ENCODE results near the gene PPP2R5C. TPM values are rescaled to one million over a fixed set of nuclear protein-coding genes. Genes with fewer than 3 reads are reported as not detected.

Gene PPP2R5C
- total RNA-seq, 1 experiment from 2014 or later = 120 TPM

- Mint-ChIP-seq H3K4me3 (ENCODE audit: low read depth, unreplicated experiment) (no peak overlapping the region), H3K4me1 (ENCODE audit: low read depth, unreplicated experiment) (peaks cover 23% of the 10 kb centered on the region), H3K27ac (ENCODE audit: unreplicated experiment) (no peak overlapping the region), H3K27me3 (ENCODE audit: unreplicated experiment) (no peaks in the 10 kb centered on the region), H3K9me3 (ENCODE audit: low read depth, unreplicated experiment) (peaks cover 5% of the 10 kb centered on the region), H3K36me3 (ENCODE audit: insufficient read depth, unreplicated experiment) (peaks cover 16% of the 10 kb centered on the region)
- DNase-seq = no peak
- BruUV-seq (replicated peaks) = no TSS peak
- intact Hi-C loops (cut with micrococcal nuclease; ENCODE audit: unreplicated experiment) = no loop called here
- CTCF ChIA-PET = no interaction called here
- TF ChIP-seq CTCF (IDR thresholded peaks at IDR 0.05; ENCODE audit: unreplicated experiment) = no peak
Measured at GRCh38 chr14:101820283-101820798, 58.8 kb downstream of the PPP2R5C start.

- no peak for DNase-seq
- CTCF ChIA-PET = no interaction called here
- H3K4me1 Mint-ChIP-seq (ENCODE audit: low read depth, unreplicated experiment) = peaks cover 15% of the 10 kb centered on the region
- H3K36me3 Mint-ChIP-seq (ENCODE audit: insufficient read depth, unreplicated experiment) = peaks cover 13% of the 10 kb centered on the region
- BruUV-seq (replicated peaks) = no TSS peak
- H3K27ac Mint-ChIP-seq (ENCODE audit: unreplicated experiment) = no peak overlapping the region
- H3K27me3 Mint-ChIP-seq (ENCODE audit: unreplicated experiment) = no peaks in the 10 kb centered on the region
- H3K4me3 Mint-ChIP-seq (ENCODE audit: low read depth, unreplicated experiment) = no peak overlapping the region
- H3K9me3 Mint-ChIP-seq (ENCODE audit: low read depth, unreplicated experiment) = peaks cover 5% of the 10 kb centered on the region
- intact Hi-C loops (cut with micrococcal nuclease; ENCODE audit: unreplicated experiment) = no loop called here
- TF ChIP-seq CTCF (IDR thresholded peaks at IDR 0.05; ENCODE audit: unreplicated experiment) = no peak
Measured at GRCh38 chr14:101821528-101821927, 60.0 kb downstream of the PPP2R5C start.

GRCh38 chr14:101823066-101823465 lies 61.6 kb downstream of the PPP2R5C start:
- Mint-ChIP-seq H3K27me3 (ENCODE audit: unreplicated experiment) (no peaks in the 10 kb centered on the region), H3K4me1 (ENCODE audit: low read depth, unreplicated experiment) (peaks cover 12% of the 10 kb centered on the region), H3K27ac (ENCODE audit: unreplicated experiment) (no peak overlapping the region), H3K9me3 (ENCODE audit: low read depth, unreplicated experiment) (peaks cover 5% of the 10 kb centered on the region), H3K36me3 (ENCODE audit: insufficient read depth, unreplicated experiment) (peaks cover 12% of the 10 kb centered on the region), H3K4me3 (ENCODE audit: low read depth, unreplicated experiment) (no peak overlapping the region)
- CTCF ChIA-PET = interaction anchor here (1.6 kb wide), 1 partner anchor 14 kb away, joined by 15 read pairs; no protein-coding TSS in a partner anchor
- intact Hi-C loops (cut with micrococcal nuclease; ENCODE audit: unreplicated experiment) = no loop called here
- TF ChIP-seq CTCF (IDR thresholded peaks at IDR 0.05; ENCODE audit: unreplicated experiment) = no peak
- no peak for DNase-seq
- no TSS peak for BruUV-seq (replicated peaks)

- DNase-seq = no peak
- CTCF ChIA-PET = interaction anchor here (1.6 kb wide), 1 partner anchor 14 kb away, joined by 15 read pairs; no protein-coding TSS in a partner anchor
- intact Hi-C loops (cut with micrococcal nuclease; ENCODE audit: unreplicated experiment) = no loop called here
- Mint-ChIP-seq H3K27me3 (ENCODE audit: unreplicated experiment) (no peaks in the 10 kb centered on the region), H3K4me1 (ENCODE audit: low read depth, unreplicated experiment) (peaks cover 12% of the 10 kb centered on the region), H3K4me3 (ENCODE audit: low read depth, unreplicated experiment) (no peak overlapping the region), H3K27ac (ENCODE audit: unreplicated experiment) (no peak overlapping the region), H3K36me3 (ENCODE audit: insufficient read depth, unreplicated experiment) (peaks cover 12% of the 10 kb centered on the region), H3K9me3 (ENCODE audit: low read depth, unreplicated experiment) (peaks cover 5% of the 10 kb centered on the region)
- TF ChIP-seq CTCF (IDR thresholded peaks at IDR 0.05; ENCODE audit: unreplicated experiment) = no peak
- BruUV-seq (replicated peaks) = no TSS peak
Measured at GRCh38 chr14:101823511-101824120, 62.1 kb downstream of the PPP2R5C start.
